GM21723 (cell line): ENCODE data around the gene USH1G.
"Not testable (repeated sequence)": the region's sequence is repeated elsewhere in the genome, so short reads cannot be mapped to it uniquely, and the experiment has no call there.

Experiments
- ATAC-seq: cut with Tn5 transposase; IDR thresholded peaks from one replicate; pipeline ENCODE4 v1.9.1; 2021; ENCODE audit warnings: mild to moderate bottlenecking, moderate library complexity; ENCODE audit not compliant: unreplicated experiment

The USH1G gene

DNA sequence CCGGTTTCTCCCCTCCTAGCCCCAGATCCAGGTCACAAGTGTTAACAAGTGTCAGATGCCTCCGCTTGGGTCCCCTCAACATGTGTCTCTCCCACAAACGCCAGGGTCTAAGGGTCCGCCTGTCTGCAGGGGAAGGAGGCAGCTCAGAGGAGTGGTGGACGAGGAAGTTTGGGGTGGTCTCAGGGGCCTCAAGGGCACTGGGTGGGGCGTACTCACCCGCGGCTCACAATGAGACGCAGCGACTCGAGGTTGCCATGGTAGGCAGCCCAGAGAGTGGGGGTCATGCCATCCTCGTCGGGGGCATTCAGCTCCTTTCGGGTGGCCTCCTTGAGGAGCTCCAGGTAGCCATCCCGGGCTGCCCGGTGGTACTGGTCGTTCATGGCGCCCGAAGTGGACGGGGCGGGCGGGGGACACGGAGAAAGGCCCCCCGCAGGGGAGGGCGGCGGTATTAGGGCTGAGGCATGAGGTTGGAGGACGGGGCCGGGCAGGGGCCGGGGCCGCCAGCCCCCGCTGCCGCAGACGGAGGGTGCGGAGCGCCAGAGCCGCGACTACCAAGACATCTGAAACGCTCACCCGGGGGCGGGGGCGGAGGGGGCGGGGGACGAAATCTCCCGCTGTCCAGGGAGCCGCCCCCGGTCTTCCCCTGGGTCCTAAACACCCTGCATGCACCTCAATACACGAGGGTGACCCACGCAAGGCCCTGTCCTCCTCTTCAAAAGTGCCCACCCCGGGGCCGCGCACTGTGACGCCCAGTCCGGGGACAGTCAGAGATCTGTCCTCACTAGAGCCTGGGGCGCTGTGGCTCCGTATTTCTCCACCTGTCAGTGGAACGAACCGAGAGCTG lies at the start of gene USH1G:
TSS of gene USH1G (minus strand) at position 562 of the 844 bp plus-strand sequence. CDS start at position 380, 182 bp downstream.
- ATAC-seq = no peak

DNA sequence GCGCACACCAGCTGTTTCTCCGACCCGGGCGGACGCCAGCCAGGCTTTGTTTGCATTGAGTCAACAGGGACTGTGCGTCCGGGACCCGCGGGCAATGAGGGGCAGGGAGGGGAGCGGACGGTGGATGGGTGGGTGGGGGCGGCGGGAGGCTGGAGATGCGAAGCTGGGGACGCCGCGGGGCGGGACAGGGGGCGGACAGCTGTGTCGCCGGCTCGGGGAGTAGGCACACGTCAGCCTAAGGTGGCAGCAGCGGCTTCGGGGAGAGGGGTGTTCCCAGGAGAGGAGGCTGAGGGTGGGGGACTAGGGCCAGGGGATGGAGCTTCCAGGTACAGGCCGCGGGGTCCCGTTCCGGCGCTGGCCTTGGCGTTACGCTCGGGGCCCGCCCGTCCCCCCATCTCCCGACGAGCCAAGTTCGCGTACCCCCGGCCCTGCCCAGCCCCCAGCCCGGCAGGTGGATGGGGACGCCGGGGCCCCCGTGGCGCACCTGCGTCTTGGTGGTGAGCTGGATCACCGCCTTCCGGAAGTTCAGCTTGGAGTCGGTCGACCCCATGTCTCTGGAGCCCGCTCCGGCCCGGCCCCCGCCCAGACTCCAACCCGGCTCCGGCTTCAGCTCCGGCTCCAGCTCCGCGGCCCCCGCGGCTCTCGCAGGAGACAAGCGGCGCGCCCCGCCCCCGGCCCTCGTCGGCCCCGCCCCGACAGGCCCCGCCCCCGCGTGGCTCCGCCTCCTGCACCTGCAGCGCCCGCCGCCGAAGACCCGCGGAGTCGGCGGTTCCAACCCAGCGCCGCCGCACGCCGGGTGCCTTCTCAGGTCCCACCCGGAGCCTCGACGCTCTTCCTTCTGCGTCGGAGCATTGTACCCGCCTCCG lies 49.3 kb upstream of the USH1G start, which contains the start of gene HID1:
TSS of gene HID1 (minus strand) at position 653 of the 866 bp plus-strand sequence. CDS start at position 550, 103 bp downstream.
- ATAC-seq = no peak

DNA sequence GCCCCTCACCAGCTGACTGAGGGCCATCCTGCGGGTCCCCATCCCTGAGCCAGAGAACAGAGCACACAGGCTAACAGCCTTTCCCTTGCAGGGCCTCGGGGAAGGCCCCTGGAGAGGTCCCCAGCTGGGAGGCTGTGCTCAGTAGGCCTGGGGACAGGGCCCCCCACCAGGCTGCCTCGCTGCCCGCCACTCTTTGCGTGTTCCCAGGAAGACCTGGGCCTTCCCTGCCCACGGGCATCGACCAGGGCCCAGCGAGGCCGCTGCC lies 48.7 kb upstream of the USH1G start:
- ATAC-seq = no peak

DNA sequence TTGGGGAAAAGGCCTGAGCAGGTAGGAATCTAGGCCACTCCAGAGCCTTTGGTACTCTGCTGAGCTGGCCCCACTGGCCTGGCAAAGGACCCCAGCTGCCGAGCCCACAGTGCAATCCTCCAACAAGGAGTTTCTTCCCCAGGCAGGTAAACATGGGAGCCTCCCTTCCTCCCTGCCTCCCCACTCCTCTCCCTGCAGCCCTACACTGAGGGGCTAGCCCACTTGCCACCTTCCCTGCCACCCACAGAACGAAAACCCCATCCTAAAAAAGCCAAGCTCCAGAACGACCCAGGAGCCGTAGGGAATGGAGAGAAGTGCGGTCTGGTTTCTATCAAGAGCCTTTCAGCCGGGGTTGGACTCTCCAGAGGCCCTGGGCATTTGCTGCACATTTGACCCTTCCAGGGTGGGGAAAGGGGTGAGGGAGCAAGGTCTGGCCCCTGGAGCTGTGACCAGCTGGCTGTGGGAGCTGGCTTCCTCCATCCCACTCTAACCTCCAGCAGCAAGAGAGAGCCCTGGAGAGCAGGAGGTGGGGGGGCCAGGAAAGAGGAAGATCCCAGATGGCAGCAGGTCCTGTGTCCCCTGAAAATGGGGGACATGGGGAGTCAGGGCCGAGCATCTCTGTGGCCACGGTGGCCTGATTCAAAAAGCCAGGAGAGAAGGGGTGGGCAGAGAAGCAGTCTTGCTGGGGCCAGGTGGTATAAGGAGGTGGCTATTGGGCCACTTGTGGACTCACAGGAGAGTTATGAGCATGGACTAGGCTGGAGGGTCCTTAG lies 48.2 kb upstream of the USH1G start:
- ATAC-seq = no peak

DNA sequence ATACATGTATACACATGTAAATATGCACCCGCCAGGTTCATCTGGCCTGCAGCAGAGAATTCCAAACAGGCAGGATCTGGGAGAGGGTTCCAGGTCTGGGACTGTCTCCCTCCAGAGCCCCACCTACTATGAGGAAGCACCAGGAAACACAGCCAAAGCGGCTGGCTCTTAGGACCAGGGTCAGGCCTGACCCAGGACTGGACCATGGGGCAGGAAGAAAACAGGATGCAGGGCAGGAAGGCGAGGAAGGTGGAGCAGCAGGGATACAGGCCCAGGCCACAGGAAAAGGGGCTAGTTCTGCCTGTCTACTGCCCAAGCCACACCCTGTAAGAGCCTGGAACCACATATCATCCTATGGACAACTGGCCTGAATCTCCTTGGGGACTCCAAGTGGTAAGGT lies 47.3 kb upstream of the USH1G start:
- ATAC-seq = no peak

DNA sequence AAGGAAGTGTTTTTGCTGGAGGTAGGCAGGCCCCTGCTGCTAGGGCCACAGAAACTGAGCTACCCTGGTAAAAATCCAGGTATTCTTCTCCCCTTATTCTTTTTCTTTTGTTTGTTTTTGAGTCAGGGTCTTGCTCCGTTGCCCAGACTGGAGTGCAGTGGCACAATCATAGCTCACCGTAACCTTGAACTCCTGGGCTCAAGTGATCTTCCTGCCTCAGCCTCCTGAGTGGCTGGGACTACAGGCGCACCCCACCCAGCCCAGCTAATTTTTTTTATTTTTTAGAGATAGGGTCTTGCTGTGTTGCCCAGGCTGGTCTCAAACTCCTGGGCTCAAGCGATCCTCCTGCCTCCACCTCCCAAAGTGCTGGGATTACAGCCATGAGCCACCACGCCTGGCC lies 46.4 kb upstream of the USH1G start:
- not testable (repeated sequence) for ATAC-seq

DNA sequence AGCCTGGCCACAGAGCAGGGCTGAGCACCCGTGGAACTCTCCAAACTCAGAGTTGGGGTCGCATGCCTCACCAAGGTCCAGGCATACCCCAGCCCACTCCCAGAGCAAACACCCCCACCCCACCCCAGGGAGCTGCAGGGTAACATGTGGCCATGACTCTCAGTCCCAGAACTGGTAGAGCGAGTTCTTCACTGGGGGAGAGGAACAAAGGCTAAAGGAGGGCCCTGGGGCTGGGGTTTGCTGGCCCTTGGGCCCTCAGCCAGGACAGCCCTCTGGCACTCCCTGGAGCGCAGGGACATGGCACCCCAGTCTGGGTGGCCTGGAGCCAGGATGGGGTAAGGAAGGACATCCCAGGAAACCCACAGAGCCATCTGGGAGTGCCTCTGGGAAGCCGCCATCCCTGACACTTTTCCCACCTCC lies 45.3 kb upstream of the USH1G start:
- ATAC-seq = no peak

DNA sequence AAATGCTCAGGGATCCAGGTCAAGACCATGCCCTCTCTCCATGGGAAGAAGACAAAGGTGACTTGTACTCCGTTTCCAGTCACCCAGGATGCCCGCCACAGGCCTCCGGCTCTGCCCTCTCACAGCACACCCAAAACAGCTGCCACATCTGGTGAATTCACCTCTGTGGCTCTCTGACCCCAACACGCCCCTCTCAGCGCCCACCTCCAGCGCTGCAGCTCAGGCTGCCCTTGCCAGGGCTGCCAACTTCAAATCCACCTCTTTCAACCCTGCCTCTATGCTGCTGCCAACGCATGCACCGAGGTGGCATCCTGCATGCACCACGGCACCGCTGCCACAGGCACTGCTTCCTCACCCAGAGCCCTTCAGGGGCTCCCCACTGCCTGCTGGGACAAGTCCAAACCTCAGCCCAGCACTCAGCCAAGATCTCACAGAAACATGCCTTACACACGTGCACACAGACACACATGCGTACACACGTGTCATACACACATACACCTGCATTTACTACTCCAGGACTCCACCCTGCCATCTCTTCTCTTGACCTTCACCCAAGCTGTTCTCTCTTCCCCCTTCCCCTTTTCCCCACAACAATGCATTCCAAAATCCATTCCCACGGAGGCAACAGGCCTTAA lies 42.0 kb upstream of the USH1G start:
- no peak for ATAC-seq

DNA sequence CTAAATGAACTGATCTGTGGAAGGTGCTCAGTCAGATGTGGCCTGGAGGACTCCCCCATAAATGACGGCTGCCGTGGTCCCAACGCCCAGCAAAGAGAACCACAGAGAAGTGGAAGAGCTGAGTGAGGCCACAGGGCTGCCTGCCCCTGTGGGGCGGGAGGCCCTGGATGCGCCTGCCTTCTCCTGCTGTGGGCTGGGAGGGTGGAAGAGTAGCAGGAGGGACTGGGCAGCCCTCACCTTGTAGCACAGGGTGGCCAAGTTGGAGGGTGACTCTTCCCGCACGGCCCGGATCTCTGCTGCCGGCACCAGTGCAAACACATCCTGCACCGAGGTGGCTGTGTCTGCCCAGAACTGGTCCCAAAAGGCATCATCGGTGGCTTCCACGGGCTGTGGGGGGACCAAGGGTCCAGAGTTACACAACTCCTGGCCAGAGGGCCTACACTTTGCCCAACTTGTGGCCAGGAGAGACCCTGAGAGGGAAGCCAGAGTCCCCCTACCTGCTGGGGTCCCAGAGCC lies 41.2 kb upstream of the USH1G start:
- ATAC-seq = no peak

DNA sequence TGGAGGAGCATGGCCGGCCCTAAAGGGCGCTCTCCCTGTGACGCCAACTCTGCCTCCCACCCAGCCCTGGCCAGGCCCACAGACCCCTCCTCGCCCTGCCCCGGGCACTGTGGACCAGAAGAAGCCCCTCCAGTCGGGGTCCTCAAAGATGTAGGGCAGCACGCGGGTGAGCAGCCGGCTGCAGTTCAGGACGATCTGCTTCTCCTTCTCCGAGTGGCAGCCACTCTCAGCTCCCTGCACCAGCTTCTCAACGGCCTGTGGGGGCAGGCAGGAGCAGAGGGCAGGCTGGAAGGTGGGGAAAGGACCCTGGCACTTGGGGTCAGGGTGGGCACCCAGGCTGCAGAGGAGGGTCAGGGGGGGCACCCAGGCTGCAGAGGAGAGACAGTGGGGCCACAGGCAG lies 40.6 kb upstream of the USH1G start:
- ATAC-seq = no peak

DNA sequence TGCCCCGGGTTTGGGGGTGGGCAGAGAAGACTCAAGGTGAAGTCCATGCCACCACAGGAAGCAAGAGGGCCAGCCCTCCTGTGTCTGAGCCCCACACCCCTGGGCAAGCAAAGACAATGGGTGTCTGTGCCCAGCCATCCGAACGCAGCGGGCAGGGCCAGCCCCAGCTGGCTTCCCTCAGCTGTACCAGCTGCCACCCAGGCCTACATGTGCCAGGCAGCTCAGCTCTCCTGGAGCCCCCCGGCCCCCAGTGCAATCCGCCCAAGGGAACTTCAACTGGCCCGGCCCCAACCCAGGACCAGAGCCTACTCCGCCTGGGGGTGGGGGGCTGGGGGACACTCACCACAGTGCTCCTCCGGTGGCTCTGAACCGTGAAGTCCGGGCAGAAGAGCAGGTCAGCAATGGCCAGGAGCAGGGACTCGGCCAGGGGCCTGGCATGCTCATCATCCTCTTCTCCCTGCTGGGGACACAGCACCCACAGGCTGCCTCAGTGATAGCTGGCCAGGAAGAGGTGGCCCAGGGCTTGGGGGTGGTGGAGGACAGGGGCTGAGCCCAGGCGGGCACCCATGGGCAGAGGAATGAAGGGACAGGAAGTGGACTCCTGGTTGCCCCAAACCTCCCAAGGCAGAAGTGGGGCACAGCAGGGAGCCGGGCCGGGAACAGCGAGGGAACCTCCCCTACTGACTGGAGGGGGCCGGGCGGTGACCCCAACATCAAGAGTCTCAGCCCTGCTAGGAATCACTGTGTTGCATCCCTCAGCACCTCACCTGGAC lies 39.8 kb upstream of the USH1G start:
- ATAC-seq = no peak

DNA sequence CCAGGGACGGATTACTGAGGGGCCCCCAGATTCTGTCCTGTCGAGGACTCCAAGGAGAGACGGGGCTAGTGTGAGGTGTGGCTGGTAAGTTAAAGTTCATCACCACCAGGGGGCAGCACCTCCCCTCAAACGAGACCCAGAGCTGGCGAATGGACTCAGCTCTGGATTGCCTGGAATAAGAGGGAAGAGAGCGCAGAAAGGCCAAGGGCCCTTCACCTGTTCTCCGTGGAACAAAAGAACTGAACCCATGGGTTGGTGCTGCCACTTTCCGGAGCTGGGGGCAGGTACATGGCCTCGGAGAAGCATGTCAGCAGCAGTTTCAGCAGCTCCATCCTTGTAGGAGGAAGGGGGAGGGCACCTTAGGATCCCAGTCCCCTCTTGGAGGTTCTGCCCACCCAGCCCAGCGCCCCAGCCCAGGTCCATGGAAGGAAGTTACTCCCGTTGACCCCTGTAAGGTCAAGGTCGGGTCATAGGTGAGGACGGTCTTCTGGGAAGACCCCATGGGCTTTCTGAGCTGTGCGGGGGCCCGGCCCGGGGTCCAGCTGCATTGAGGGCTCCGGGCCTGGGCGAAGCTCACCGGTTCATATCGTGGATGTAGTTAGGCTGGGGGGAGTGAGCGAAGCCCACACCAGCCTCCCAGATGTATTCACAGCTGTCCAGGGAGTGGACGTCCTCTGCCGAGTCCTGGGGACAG lies 38.7 kb upstream of the USH1G start:
- ATAC-seq = no peak

DNA sequence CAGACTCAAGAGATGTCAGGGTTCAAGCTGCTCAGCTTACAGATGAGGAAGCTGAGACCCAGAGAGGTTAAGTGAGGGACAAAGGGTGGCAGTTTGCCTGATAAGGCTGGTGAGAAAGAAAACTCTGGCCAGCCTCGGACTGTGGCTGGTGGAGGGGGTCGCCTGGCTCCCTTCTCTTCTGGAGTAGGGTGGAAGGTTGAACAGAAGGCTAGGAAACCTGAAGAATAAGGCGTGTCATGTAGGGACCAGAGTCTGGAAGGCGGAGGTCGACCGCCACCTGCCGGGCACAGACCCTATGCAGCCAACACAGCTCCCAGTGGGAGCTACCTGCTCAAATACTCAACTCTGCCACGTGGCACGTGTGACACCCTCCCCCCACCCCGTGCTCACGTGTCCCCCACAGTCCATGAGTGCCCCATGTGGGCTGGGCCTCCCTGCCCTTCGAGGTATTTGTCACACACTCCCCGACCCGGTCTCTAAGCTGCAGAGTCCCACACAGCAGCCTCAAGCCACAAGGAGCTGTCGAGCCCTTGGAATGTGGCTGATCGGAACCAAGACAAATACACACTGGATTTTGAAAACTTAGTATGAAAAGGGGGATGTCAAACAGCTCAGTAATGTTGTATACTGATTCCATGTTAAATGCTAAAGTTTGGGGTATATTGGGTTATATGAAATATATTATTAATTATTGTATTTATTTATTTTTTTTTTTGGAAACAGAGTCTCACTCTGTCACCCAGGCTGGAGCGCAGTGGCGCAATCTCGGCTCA lies 37.7 kb upstream of the USH1G start:
- no peak for ATAC-seq

DNA sequence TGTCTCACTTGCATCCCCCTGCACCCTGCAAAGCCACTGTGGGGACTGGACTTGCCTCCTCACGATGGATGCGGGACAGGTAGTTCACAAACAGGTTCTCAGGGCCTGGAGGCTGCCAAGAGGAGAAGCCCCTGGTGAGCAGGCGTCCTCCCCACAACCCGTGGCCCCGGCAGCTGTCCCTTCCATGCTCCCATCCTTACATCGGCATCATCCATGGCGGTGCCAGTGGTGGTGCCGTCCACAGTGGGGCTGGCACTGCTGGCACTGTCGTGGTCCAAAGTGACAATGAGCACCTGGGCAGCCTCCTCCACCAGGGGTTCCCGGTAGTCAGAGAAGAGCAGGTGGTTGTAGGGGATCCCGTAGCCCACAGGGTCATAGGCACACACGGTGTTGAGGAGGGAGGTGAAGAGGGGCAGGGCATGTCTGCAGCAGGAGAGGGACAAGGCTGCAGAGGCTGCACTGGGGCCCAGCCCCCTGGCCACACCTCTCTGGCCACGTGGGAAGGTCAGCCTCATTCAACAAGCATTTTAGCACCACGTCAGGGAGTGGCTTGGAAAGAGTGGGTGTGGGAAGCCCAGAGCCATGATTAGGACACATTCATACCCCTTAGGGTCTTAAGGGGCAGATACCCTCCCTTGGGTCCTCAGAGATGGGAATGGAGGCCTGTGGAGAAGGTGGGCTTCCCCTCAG lies 36.9 kb upstream of the USH1G start:
- ATAC-seq = no peak

DNA sequence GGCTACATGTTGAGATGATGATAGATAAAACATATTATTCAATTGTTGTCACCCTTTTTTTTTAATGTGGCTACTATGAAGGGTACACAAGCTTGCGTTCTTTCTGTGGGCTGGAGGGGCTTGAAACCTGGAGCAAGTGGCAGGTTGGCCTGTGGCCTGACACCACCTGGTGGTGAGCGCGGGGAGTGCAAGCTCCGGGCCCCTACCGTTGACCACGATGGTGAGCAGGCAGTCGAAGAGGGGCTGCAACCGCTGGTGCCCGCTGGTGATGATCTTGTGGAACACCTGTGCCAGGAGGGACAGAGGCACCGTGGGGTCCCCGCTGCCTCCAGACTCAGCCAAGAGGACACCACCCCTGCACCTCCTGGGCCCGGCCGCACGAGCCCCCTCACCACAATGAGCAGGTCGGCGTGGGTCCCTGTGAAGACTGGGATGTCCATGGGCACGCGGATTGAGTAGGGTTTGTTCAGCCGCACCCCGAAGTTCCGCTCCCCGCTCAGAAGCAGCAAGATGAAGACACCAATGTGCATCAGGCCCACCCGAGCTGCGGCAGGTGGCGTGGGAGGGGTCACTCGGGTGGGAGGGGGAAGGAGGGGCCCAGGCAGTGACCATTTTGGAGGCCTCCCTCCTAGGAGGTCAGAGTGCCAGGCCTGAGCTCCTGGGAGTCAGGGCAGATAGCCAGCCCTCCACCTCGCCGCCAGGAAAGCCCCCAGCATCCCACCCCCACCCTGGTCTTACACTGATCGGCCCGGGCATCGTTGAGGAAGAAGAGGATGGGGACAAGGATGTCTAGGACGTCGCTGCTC lies 35.1 kb upstream of the USH1G start:
- no peak for ATAC-seq

DNA sequence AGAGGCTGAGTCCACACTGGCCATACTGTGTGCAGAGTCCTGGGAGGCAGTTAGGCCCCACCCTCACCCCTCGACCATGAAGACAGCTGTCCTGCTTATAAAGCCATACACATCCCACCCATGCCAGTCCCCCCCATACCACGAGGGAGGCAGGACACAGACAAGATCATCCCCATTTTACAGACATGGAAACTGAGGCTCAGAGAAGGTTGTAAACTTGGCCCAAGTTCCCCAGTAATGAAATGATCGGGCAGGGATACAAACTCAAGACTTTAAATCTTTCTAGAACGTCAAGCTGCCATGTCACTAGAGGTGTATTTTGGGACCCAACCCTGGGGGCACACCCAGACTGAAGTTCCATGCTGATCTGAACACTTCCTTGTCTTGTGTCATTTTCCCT lies 33.0 kb upstream of the USH1G start:
- ATAC-seq = no peak
